ENCODE results near the gene MYG1. TPM values are rescaled to one million over a fixed set of nuclear protein-coding genes. Genes with fewer than 3 reads are reported as not detected.
"Not testable (repeated sequence)": the region's sequence is repeated elsewhere in the genome, so short reads cannot be mapped to it uniquely, and the experiment has no call there.

Gene MYG1
- total and polyA plus RNA-seq, 2 of the 13 experiments (the other 11 are each of a cell fraction or from before 2014, with no cell fraction given), result 38.6 to 58.0 TPM

GRCh38 chr12:53330671-53331070 is 31.2 kb downstream of the MYG1 start (continued):
- no peak for TF ChIP-seq NRL (CRISPR knock-in tag; IDR thresholded peaks at IDR 0.05; ENCODE audit: borderline replicate concordance)
- no peak for TF ChIP-seq ZNF577 (CRISPR knock-in tag; IDR thresholded peaks at IDR 0.05; ENCODE audit: borderline replicate concordance, low read depth)
- no peak for TF ChIP-seq REL (CRISPR knock-in tag; conservative IDR thresholded peaks at IDR 0.05)

DNA sequence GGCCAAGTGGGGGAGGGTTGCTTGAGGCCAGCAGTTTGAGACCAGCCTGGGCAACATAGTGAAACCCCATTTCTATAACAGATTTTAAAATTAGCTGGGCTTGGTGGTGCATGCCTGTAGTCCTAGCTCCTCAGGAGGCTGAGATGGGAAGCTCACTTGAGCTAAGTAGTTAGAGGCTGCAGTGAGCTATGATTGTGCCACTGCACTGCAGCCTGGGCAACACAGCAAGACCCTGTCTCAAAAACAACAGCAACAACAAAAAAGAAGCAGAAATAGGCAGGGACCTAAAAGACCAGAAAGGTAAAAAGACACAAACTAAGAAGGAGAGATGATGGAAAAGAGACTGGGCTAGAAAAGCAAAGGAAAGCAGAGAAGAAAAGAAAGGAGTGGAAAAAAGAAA is 32.8 kb downstream of the MYG1 start:
- BruUV-seq (replicated peaks); in situ Hi-C loops (cut with HindIII; ENCODE audit: extremely low pct_ligation_motif_present, low pct_unique_long_range_greater_than_20kb); ATAC-seq; FAIRE-seq; H3K4me2 ChIP-seq (ENCODE audit: low read depth, low read length); H2AFZ ChIP-seq (ENCODE audit: low read length); H3K9ac ChIP-seq (ENCODE audit: insufficient read depth, low read depth, low read length); H3K36me3 ChIP-seq (replicated peaks in 1 of 2; ENCODE audit: control insufficient read depth in 1 of 2, insufficient read depth in 2 of 2, low read length in 2 of 2); DNase-seq (ENCODE audit: low spot score); H3K4me1 ChIP-seq (ENCODE audit: insufficient read depth, low read length); H3K27ac ChIP-seq (ENCODE audit: extremely low read length, insufficient read depth, low read length); POLR2A ChIA-PET; H3K4me3 ChIP-seq (replicated peaks in 1 of 3; ENCODE audit: insufficient read depth in 1 of 3, low read depth in 2 of 3, low read length in 3 of 3); H3K79me2 ChIP-seq (ENCODE audit: insufficient read depth, low read length); CTCF ChIA-PET (ENCODE audit: low intra/inter-chr PET ratio, low total read pairs); H4K20me1 ChIP-seq (ENCODE audit: insufficient read depth, low read length); intact Hi-C loops (cut with micrococcal nuclease; ENCODE audit: unreplicated experiment); H3K9me3 ChIP-seq (ENCODE audit: low read length): not testable (repeated sequence)
- H3K27me3 ChIP-seq (ENCODE audit: control insufficient read depth in 1 of 2, insufficient read depth in 2 of 2, low read length in 2 of 2), result peaks cover 14 to 67% of the 10 kb centered on the region in 2 experiments

- BruUV-seq (replicated peaks), result no TSS peak
- 55% methylated on average over 13 of the region's 15 CpGs for WGBS (ENCODE audit: low lambda C conversion rate)
- DNase-seq (ENCODE audit: low spot score), result no peak
- Histone ChIP-seq H3K9me3 (ENCODE audit: low read length) (no peaks in the 10 kb centered on the region), H3K79me2 (ENCODE audit: insufficient read depth, low read length) (no peaks in the 10 kb centered on the region), H3K4me2 (ENCODE audit: low read depth, low read length) (no peak overlapping the region), H3K9ac (ENCODE audit: insufficient read depth, low read depth, low read length) (no peak overlapping the region), H3K36me3 (replicated peaks in 1 of 2; ENCODE audit: control insufficient read depth in 1 of 2, insufficient read depth in 2 of 2, low read length in 2 of 2) (no peaks in the 10 kb centered on the region), H3K27me3 (ENCODE audit: control insufficient read depth in 1 of 2, insufficient read depth in 2 of 2, low read length in 2 of 2) (peaks cover 14 to 71% of the 10 kb centered on the region in 2 experiments), H3K4me1 (ENCODE audit: insufficient read depth, low read length) (peaks cover 3% of the 10 kb centered on the region), H4K20me1 (ENCODE audit: insufficient read depth, low read length) (no peaks in the 10 kb centered on the region), H3K4me3 (replicated peaks in 1 of 3; ENCODE audit: insufficient read depth in 1 of 3, low read depth in 2 of 3, low read length in 3 of 3) (no peak overlapping the region), H2AFZ (ENCODE audit: low read length) (no peak overlapping the region), H3K27ac (ENCODE audit: extremely low read length, insufficient read depth, low read length) (no peak overlapping the region)
- intact Hi-C loops (cut with micrococcal nuclease; ENCODE audit: unreplicated experiment) (no loop called here), in situ Hi-C loops (cut with HindIII; ENCODE audit: extremely low pct_ligation_motif_present, low pct_unique_long_range_greater_than_20kb) (no loop called here)
- CTCF ChIA-PET (ENCODE audit: low intra/inter-chr PET ratio, low total read pairs), result no interaction called here
- POLR2A ChIA-PET, result no interaction called here
- no peak for ATAC-seq
- no peak for FAIRE-seq
- TF ChIP-seq, protein P1, sequence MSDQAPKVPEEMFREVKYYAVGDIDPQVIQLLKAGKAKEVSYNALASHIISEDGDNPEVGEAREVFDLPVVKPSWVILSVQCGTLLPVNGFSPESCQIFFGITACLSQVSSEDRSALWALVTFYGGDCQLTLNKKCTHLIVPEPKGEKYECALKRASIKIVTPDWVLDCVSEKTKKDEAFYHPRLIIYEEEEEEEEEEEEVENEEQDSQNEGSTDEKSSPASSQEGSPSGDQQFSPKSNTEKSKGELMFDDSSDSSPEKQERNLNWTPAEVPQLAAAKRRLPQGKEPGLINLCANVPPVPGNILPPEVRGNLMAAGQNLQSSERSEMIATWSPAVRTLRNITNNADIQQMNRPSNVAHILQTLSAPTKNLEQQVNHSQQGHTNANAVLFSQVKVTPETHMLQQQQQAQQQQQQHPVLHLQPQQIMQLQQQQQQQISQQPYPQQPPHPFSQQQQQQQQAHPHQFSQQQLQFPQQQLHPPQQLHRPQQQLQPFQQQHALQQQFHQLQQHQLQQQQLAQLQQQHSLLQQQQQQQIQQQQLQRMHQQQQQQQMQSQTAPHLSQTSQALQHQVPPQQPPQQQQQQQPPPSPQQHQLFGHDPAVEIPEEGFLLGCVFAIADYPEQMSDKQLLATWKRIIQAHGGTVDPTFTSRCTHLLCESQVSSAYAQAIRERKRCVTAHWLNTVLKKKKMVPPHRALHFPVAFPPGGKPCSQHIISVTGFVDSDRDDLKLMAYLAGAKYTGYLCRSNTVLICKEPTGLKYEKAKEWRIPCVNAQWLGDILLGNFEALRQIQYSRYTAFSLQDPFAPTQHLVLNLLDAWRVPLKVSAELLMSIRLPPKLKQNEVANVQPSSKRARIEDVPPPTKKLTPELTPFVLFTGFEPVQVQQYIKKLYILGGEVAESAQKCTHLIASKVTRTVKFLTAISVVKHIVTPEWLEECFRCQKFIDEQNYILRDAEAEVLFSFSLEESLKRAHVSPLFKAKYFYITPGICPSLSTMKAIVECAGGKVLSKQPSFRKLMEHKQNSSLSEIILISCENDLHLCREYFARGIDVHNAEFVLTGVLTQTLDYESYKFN (CRISPR knock-in tag; conservative IDR thresholded peaks at IDR 0.05), result no peak
- TF ChIP-seq, protein P2, sequence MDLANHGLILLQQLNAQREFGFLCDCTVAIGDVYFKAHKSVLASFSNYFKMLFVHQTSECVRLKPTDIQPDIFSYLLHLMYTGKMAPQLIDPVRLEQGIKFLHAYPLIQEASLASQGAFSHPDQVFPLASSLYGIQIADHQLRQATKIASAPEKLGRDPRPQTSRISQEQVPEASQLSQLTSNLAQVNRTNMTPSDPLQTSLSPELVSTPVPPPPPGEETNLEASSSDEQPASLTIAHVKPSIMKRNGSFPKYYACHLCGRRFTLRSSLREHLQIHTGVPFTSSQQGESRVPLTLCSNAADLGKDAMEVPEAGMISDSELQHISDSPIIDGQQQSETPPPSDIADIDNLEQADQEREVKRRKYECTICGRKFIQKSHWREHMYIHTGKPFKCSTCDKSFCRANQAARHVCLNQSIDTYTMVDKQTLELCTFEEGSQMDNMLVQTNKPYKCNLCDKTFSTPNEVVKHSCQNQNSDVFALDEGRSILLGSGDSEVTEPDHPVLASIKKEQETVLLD (CRISPR knock-in tag; IDR thresholded peaks at IDR 0.05; ENCODE audit: low read depth), result no peak
- TF ChIP-seq SOX5 (CRISPR knock-in tag; IDR thresholded peaks at IDR 0.05; ENCODE audit: borderline replicate concordance) (no peak), ZMYM2 (CRISPR knock-in tag; IDR thresholded peaks at IDR 0.05) (no peak)
- TF ChIP-seq, protein P3, sequence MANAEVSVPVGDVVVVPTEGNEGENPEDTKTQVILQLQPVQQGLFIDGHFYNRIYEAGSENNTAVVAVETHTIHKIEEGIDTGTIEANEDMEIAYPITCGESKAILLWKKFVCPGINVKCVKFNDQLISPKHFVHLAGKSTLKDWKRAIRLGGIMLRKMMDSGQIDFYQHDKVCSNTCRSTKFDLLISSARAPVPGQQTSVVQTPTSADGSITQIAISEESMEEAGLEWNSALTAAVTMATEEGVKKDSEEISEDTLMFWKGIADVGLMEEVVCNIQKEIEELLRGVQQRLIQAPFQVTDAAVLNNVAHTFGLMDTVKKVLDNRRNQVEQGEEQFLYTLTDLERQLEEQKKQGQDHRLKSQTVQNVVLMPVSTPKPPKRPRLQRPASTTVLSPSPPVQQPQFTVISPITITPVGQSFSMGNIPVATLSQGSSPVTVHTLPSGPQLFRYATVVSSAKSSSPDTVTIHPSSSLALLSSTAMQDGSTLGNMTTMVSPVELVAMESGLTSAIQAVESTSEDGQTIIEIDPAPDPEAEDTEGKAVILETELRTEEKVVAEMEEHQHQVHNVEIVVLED (CRISPR knock-in tag; IDR thresholded peaks at IDR 0.05; ENCODE audit: borderline replicate concordance), result no peak
Observed at GRCh38 chr12:53332744-53333143, 33.2 kb downstream of the MYG1 start.

Data from HepG2 (cell line).